PFSK-1 (cell line): ENCODE results near the gene RBP4.

Source experiments
- FOXP2 ChIP-seq: optimal IDR thresholded peaks from 2 replicates; pipeline ENCODE3; 2011; ENCODE audit warnings: borderline replicate concordance, control low read depth, inconsistent platforms; ENCODE audit not compliant: insufficient read depth; ENCODE audit errors: extremely low read length, extremely low read depth
- POLR2AphosphoS5 ChIP-seq: IDR thresholded peaks from 2 replicates; pipeline ENCODE4 v1.6.1; 2012; ENCODE audit warnings: low read depth, mild to moderate bottlenecking, control low read depth, low read length, moderate library complexity
- SIN3A ChIP-seq: IDR thresholded peaks from 2 replicates; pipeline ENCODE4 v1.6.1; 2012; ENCODE audit warnings: mild to moderate bottlenecking, low read length, moderate library complexity, borderline replicate concordance; ENCODE audit not compliant: insufficient read depth
- TAF1 ChIP-seq: IDR thresholded peaks from 2 replicates; pipeline ENCODE4 v1.6.1; 2012; ENCODE audit warnings: low read length, control low read depth, borderline replicate concordance; ENCODE audit not compliant: insufficient read depth
- TF ChIP-seq, protein P1 (sequence below), 2 experiments: IDR thresholded peaks; 2 replicates each; pipeline versions ENCODE4 v1.6.1 to v1.8.0; 2011 to 2012; ENCODE audit warnings: low read depth in 2 of 2, low read length in 2 of 2, control low read depth in 1 of 2, inconsistent platforms in 1 of 2, mild to moderate bottlenecking in 1 of 2, moderate library complexity in 1 of 2; ENCODE audit not compliant: insufficient read depth in 1 of 2

Gene RBP4

GRCh38 chr10:93613126-93613525 lies 12.1 kb upstream of the RBP4 start:
- TF ChIP-seq, protein P1, sequence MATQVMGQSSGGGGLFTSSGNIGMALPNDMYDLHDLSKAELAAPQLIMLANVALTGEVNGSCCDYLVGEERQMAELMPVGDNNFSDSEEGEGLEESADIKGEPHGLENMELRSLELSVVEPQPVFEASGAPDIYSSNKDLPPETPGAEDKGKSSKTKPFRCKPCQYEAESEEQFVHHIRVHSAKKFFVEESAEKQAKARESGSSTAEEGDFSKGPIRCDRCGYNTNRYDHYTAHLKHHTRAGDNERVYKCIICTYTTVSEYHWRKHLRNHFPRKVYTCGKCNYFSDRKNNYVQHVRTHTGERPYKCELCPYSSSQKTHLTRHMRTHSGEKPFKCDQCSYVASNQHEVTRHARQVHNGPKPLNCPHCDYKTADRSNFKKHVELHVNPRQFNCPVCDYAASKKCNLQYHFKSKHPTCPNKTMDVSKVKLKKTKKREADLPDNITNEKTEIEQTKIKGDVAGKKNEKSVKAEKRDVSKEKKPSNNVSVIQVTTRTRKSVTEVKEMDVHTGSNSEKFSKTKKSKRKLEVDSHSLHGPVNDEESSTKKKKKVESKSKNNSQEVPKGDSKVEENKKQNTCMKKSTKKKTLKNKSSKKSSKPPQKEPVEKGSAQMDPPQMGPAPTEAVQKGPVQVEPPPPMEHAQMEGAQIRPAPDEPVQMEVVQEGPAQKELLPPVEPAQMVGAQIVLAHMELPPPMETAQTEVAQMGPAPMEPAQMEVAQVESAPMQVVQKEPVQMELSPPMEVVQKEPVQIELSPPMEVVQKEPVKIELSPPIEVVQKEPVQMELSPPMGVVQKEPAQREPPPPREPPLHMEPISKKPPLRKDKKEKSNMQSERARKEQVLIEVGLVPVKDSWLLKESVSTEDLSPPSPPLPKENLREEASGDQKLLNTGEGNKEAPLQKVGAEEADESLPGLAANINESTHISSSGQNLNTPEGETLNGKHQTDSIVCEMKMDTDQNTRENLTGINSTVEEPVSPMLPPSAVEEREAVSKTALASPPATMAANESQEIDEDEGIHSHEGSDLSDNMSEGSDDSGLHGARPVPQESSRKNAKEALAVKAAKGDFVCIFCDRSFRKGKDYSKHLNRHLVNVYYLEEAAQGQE (IDR thresholded peaks at IDR 0.05; ENCODE audit: insufficient read depth in 1 of 2, low read depth in 2 of 2, low read length in 2 of 2) = no peak
- TF ChIP-seq FOXP2 = no peak
- TF ChIP-seq SIN3A = no peak
- TF ChIP-seq TAF1 = no peak
- no peak for TF ChIP-seq POLR2AphosphoS5

DNA sequence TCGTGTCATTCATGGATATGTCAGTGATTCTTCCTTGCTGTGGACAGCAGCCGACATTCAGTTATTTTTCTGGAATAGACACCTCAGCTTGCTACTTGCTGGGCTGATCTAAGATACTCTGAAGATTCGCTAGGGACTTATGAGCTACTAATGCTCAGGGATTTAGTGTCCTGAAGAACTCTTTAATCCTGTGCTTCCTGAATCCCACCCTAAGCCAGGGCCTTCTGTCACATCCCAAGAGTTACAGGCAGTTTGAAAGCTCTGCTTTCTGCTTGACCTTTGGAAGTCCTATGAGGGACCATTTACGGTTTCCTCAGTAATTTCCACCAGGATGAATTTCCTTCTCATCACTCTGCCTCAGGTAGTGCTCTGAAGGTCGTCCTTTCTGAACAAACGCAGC lies 11.3 kb upstream of the RBP4 start, which contains the start of gene PDE6C:
Gene PDE6C (plus strand): TSS at position 227 of the 400 bp plus-strand sequence. CDS start 189 bp downstream, outside the sequence.
- TF ChIP-seq TAF1 (no peak), FOXP2 (no peak)

DNA sequence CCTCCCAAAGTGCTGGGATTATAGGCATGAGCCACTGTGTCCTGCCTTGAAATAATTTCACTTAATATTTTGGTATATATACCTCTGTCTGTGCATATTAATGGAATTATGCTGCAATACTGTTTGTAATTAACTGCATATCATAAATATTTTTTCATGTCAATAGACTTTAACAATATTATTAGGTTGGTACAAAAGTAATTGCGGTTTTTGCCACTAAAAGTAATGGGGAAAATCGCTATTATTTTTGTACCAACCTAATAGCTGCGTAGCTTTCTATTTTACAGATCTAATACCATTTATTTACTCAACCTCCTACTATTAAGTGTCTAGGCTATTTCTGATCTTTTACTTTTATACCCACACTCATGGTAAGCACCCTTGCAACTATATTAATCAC lies 7.4 kb upstream of the RBP4 start:
- TF ChIP-seq TAF1 = no peak

GRCh38 chr10:93604146-93604545 lies 3.1 kb upstream of the RBP4 start:
- TF ChIP-seq TAF1 (no peak), SIN3A (no peak), POLR2AphosphoS5 (no peak), FOXP2 (no peak)
- TF ChIP-seq, protein P1 (IDR thresholded peaks at IDR 0.05; ENCODE audit: insufficient read depth in 1 of 2, low read depth in 2 of 2, low read length in 2 of 2) = no peak

DNA sequence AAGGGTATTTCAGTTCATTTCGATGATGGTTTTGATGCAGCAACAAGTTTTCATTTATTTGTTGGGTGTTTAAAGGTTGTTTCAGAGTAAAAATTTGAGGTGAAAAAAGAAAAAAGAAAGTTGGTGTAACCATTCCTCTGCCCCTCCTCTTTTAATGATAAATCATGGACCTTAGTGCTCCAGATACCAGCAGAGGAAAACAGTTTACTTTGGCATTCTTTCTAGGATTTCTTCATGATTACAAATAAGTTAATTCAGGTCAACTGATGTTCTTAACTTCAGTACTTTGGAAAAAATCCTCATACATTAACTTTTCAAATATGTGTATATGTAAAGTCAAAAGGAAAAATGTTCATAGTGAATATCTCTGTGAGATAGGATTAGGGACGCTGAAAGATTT lies 2.0 kb upstream of the RBP4 start:
- TF ChIP-seq TAF1 = no peak
- TF ChIP-seq POLR2AphosphoS5 = no peak
- TF ChIP-seq FOXP2 = no peak

DNA sequence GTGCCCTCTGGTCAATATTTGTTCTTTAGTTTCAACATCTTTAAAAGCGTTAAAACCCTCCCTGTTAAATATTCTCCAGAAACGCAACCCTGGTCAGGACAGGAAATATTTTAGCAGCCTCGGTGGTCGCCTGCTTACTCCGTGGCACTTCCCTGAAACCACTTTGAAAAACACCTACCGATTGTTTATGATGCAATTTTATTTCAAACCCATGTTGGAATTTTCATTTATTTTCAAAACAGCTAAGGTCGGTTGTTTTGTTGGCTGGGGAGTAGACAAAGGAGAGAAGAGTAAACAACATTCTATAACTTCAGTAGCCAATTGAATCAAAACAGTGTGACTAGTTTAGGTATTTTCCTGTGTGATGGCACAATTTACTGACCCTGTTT lies 733 bp upstream of the RBP4 start:
- no peak for TF ChIP-seq FOXP2
- TF ChIP-seq, protein P1 (IDR thresholded peaks at IDR 0.05; ENCODE audit: insufficient read depth in 1 of 2, low read depth in 2 of 2, low read length in 2 of 2) = no peak
- TF ChIP-seq SIN3A = no peak
- TF ChIP-seq TAF1 = no peak
- TF ChIP-seq POLR2AphosphoS5 = no peak

DNA sequence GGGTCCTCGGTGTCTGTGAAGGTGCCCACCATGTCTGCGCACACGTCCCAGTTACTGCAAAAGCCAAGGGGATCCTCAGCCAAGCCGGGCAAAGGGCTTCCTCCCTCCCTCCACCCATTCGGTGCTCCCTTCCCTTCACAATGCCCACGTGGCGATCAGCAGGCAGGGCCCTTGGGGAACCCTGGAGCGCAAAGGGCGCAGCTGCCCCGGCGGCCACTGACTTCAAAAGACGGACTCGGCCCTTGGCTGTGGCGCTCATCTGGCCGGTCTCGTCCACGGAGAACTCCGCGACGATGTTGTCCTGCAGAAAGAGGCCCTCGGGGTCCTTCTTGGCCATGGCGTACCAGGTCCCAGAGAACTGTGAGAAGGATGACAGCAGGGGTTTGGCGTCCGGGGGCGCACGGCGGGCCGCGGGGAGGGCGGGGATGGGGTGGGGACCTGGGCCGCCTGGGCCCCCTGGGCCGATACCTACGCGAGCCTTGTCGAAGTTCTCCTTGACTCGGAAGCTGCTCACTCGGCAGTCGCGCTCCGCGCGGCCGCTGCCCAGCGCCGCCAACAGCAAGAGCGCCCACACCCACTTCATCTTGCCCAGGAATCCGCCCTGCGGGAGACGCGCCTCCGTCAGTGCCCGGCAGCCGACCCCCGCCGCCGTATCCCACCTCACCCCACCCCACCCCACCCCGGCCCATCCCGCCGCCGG lies 439 bp downstream of the RBP4 start:
- TF ChIP-seq, protein P1 (IDR thresholded peaks at IDR 0.05; ENCODE audit: insufficient read depth in 1 of 2, low read depth in 2 of 2, low read length in 2 of 2) = no peak
- TF ChIP-seq POLR2AphosphoS5 (no peak), FOXP2 (no peak), TAF1 (no peak), SIN3A (no peak)
